ENCODE measurements around the gene NKAIN4.
"Not testable (repeated sequence)": the region's sequence is repeated elsewhere in the genome, so short reads cannot be mapped to it uniquely, and the experiment has no call there.

NKAIN4 gene

DNA sequence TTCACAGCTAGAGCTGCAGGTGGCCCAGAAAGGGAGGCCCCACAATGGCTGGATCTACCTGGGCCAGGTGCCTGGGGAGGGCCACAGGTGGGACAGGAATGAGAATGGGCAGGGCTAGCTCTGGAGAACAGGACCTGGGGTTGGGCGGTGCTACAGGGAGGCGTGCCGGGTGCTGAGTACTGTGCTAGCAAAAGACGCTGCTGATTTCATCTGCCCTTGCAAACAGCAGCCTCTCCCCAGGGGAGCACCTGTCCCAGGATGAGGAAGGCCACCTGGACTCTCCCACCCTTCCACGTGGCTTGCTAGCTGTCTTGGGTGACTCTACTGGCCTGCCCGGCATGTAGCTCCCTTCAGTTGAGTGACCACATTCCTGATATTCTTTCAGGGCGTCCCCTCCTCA, 31.7 kb downstream of the NKAIN4 start:
- FAIRE-seq = peak; percentile 46
- DNase-seq (ENCODE audit: insufficient read length, low spot score) = no peak

GRCh38 chr20:63221400-63222053, 32.7 kb downstream of the NKAIN4 start:
- DNase-seq (ENCODE audit: insufficient read length, low spot score) = not testable (repeated sequence)
- peak; percentile 31 for FAIRE-seq

GRCh38 chr20:63220696-63221399, 33.4 kb downstream of the NKAIN4 start:
- peak; percentile 4 for FAIRE-seq

GRCh38 chr20:63219866-63220521, 34.3 kb downstream of the NKAIN4 start:
- DNase-seq (ENCODE audit: insufficient read length, low spot score) (no peak), FAIRE-seq (no peak)

More at GRCh38 chr20:63220696-63221399, 33.4 kb downstream of the NKAIN4 start:
- DNase-seq (ENCODE audit: insufficient read length, low spot score) = no peak

GRCh38 chr20:63219447-63219821, 34.8 kb downstream of the NKAIN4 start:
- no peak for FAIRE-seq

DNA sequence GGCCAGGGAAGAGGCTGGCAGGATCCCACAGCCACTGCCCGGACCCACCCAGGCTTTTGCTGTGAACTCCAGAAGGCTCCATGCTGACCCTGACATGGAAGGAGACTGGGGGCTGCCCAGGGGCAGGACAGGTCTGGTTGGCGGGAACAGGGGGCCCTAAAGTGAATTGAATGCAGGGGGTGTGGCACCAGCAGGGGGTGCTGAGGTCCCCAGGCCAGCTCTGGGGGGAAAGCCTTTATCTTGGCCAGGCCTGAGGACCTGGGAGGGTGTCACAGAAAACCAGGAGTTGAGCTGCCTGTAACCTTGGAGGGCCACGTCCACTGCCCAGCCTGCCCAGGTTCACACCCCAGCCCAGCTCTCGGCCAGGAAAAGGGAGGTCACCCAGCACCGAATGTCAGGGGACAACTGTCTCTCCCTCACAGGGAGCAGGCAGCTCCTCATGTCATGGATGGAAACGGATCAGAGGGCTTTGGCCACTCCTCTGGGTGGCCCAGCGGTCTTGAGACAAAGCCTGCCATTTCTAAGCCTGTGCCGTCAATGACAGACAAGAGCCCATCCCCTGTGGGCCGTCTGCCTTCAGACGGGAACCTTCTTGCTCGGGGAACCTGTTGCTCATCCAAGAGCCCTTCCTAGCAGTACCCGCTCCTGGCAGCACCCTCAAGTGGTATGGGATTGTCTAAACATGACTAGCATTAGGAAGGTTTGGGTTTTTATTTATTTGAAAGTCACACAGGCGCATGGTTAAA, 35.4 kb downstream of the NKAIN4 start:
- DNase-seq (ENCODE audit: insufficient read length, low spot score) (no peak), FAIRE-seq (peak; percentile 13)

More at GRCh38 chr20:63219447-63219821, 34.8 kb downstream of the NKAIN4 start:
- DNase-seq (ENCODE audit: insufficient read length, low spot score) = no peak

- FAIRE-seq (no peak), DNase-seq (ENCODE audit: insufficient read length, low spot score) (no peak)
These were observed 36.6 kb downstream of the NKAIN4 start for GRCh38 chr20:63217706-63218105.

- peak; percentile 46 for FAIRE-seq
- peak; percentile 30 for DNase-seq (ENCODE audit: insufficient read length, low spot score)
These were observed 37.3 kb downstream of the NKAIN4 start for GRCh38 chr20:63216849-63217471.

GRCh38 chr20:63216041-63216848, 38.0 kb downstream of the NKAIN4 start, which contains the start of gene YTHDF1:
Gene YTHDF1, minus strand, starts transcription at chr20:63216131. Its CDS starts 239 bp downstream, at chr20:63215892.
- FAIRE-seq (peak; percentile 100), DNase-seq (ENCODE audit: insufficient read length, low spot score) (peak; percentile 100)

- FAIRE-seq (peak; percentile 26), DNase-seq (ENCODE audit: insufficient read length, low spot score) (peak; percentile 82)
These were observed 38.9 kb downstream of the NKAIN4 start for GRCh38 chr20:63215101-63216040.

- DNase-seq (ENCODE audit: insufficient read length, low spot score) = no peak
- no peak for FAIRE-seq
These were observed 39.7 kb downstream of the NKAIN4 start for GRCh38 chr20:63214514-63214913.

GRCh38 chr20:63212792-63213191, 41.5 kb downstream of the NKAIN4 start:
- FAIRE-seq = no peak
- no peak for DNase-seq (ENCODE audit: insufficient read length, low spot score)

DNA sequence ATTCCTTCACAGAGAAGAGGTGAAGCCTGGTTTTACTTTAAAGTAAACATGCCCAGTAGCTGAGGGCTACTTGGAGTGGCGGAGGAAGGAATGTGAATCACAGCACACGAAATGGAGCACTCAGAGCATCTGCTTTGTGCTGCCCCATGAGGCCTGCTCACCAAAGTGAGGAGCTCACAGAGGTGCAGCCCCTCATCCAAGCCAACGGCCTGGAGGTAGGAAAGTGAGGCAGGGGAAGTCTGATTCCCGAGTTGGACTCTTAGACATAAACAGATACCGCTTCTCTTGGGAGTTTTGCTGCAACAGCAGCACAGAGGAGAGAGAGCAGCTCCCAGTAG, 41.9 kb downstream of the NKAIN4 start:
- DNase-seq (ENCODE audit: insufficient read length, low spot score) = no peak
- no peak for FAIRE-seq

- DNase-seq (ENCODE audit: insufficient read length, low spot score) (no peak), FAIRE-seq (peak; percentile 88)
These were observed 44.2 kb downstream of the NKAIN4 start for GRCh38 chr20:63210011-63210605.

GRCh38 chr20:63208346-63208909, 45.8 kb downstream of the NKAIN4 start:
- FAIRE-seq = no peak
- DNase-seq (ENCODE audit: insufficient read length, low spot score) = no peak

- no peak for DNase-seq (ENCODE audit: insufficient read length, low spot score)
- FAIRE-seq = peak; percentile 67
These were observed 47.4 kb downstream of the NKAIN4 start for GRCh38 chr20:63206878-63207277.

DNA sequence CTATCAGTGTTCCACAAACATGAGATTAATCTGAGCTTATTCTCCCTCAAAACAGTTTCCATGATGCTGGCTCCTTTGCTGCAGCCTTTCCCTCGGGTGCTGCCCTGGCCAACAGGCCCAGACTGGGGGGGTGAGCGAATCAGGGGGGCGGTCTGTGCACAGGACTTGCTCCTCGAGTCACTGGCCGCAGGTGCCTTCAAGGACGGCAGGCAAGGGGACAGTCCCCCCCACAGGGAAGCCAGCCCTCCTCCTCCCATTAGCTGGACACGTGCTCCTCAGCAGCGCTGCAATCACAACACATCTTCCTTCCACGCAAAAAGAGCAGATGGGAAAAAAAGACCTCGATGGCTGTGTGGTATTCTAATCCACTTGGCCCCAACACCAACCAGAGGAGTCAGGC, 48.4 kb downstream of the NKAIN4 start:
- no peak for DNase-seq (ENCODE audit: insufficient read length, low spot score)
- no peak for FAIRE-seq

GRCh38 chr20:63204362-63204761, 49.9 kb downstream of the NKAIN4 start:
- DNase-seq (ENCODE audit: insufficient read length, low spot score) = no peak
- FAIRE-seq = no peak

Data from HTR-8/SVneo (cell line).